HepG2 (cell line): ENCODE data around the gene ZNF207. TPM values are rescaled to one million over a fixed set of nuclear protein-coding genes. Genes with fewer than 3 reads are reported as not detected.
"Not testable (repeated sequence)": the region's sequence is repeated elsewhere in the genome, so short reads cannot be mapped to it uniquely, and the experiment has no call there.

Experiments used
- ATAC-seq: fragments of 200-7000 bp; cut with Tn5 transposase; 3 replicates; pipeline ENCODE4 v1.9.1; 2020; ENCODE audit warnings: mild to moderate bottlenecking, moderate library complexity
- BruUV-seq: library from RNA; stranded (reverse); fragments of 400-500 nt; replicated peaks from 2 replicates; lab custom pipeline; 2021; lab: Mats Ljungman, UMichigan
- CTCF ChIA-PET: fragments of 300-600 bp; formaldehyde crosslinking; extraction: SDS; loops from one replicate; lab custom pipeline; 2021; ENCODE audit warnings: low total read pairs, inconsistent platforms, low intra/inter-chr PET ratio; lab: Yijun Ruan, JAX
- POLR2A ChIA-PET: fragments of 350-600 bp; sonication (Branson Sonifier 250); formaldehyde crosslinking; loops from one replicate; lab custom pipeline; 2020; ENCODE audit warnings: antibody characterized with exemption, inconsistent platforms; lab: Yijun Ruan, JAX
- DNase-seq: peaks from one replicate; pipeline ENCODE4 v3.0.0-alpha.2; 2015; ENCODE audit warnings: low spot score
- FAIRE-seq: peaks from 3 replicates; lab custom pipeline; 2011; peaks lifted over from hg19 to GRCh38; lab: Jason Lieb, UNC
- H2AFZ ChIP-seq: one replicate; pipeline ENCODE4 v1.6.1; 2011; ENCODE audit warnings: low read length, inconsistent platforms
- H3K27ac ChIP-seq: fragments of 300-600 bp; 3 replicates; pipeline ENCODE4 v1.8.0; 2011; ENCODE audit warnings: mixed run types, mild to moderate bottlenecking, mixed read lengths, low read length, inconsistent platforms; ENCODE audit not compliant: insufficient read depth; ENCODE audit errors: extremely low read length
- H3K27me3 ChIP-seq, 2 experiments: fragments of 200-600 bp in 1 of 2; 2 replicates in 1 of 2; 3 replicates in 1 of 2; pipeline versions ENCODE4 v1.6.0 to v1.8.0; 2011; ENCODE audit warnings: low read length in 2 of 2, mild to moderate bottlenecking in 2 of 2, moderate library complexity in 2 of 2, inconsistent platforms in 1 of 2; ENCODE audit not compliant: insufficient read depth in 2 of 2, control insufficient read depth in 1 of 2
- H3K36me3 ChIP-seq, 2 experiments: fragments of 200-600 bp in 1 of 2; replicated peaks in 1 of 2; 2 replicates in 1 of 2; 3 replicates in 1 of 2; pipeline versions ENCODE4 v1.5.1 to v1.8.0; 2011; ENCODE audit warnings: low read length in 2 of 2, inconsistent platforms in 1 of 2; ENCODE audit not compliant: insufficient read depth in 2 of 2, control insufficient read depth in 1 of 2
- H3K4me1 ChIP-seq: 2 replicates; pipeline ENCODE4 v1.5.1; 2012; ENCODE audit warnings: low read length, inconsistent platforms; ENCODE audit not compliant: insufficient read depth
- H3K4me2 ChIP-seq: 2 replicates; pipeline ENCODE4 v1.6.0; 2011; ENCODE audit warnings: low read depth, low read length, inconsistent platforms
- H3K4me3 ChIP-seq, 3 experiments: fragments of 200-600 bp in 1 of 3; sonication (generic), shearing (Covaris generic) in 1 of 3; replicated peaks in 1 of 3; 2 replicates each; pipeline ENCODE4 v1.5.1; 2011 to 2016; ENCODE audit warnings: low read length in 3 of 3, inconsistent platforms in 2 of 3, low read depth in 2 of 3, mild to moderate bottlenecking in 2 of 3, control low read depth in 1 of 3, mixed read lengths in 1 of 3; ENCODE audit not compliant: insufficient read depth in 1 of 3
- H3K79me2 ChIP-seq: one replicate; pipeline ENCODE4 v1.6.1; 2011; ENCODE audit warnings: low read length, inconsistent platforms; ENCODE audit not compliant: insufficient read depth
- H3K9ac ChIP-seq: 2 replicates; pipeline ENCODE4 v1.6.0; 2011; ENCODE audit warnings: mild to moderate bottlenecking, low read depth, low read length, inconsistent platforms; ENCODE audit not compliant: insufficient read depth
- H3K9me3 ChIP-seq: 2 replicates; pipeline ENCODE4 v1.5.1; 2012; ENCODE audit warnings: mild to moderate bottlenecking, low read length
- H4K20me1 ChIP-seq: 2 replicates; pipeline ENCODE4 v1.6.0; 2011; ENCODE audit warnings: inconsistent platforms, mild to moderate bottlenecking, low read length, moderate library complexity; ENCODE audit not compliant: insufficient read depth
- EP300 ChIP-seq, 3 experiments: sonication (generic) in 1 of 3; formaldehyde crosslinking in 1 of 3; IDR thresholded peaks; 2 replicates each; pipeline versions ENCODE4 v1.5.1 to v1.6.1; 2011 to 2020; ENCODE audit warnings: low read depth in 2 of 3, low read length in 2 of 3, borderline replicate concordance in 1 of 3, improper control_type of control experiment in 1 of 3, mild to moderate bottlenecking in 1 of 3, missing genetic modification reagents in 1 of 3, moderate library complexity in 1 of 3
- FOXA1 ChIP-seq, 2 experiments: fragments of 450-650 bp in 1 of 2; sonication (generic) in 1 of 2; formaldehyde crosslinking in 1 of 2; IDR thresholded peaks; 2 replicates each; pipeline versions ENCODE4 v1.4.0 to v1.6.1; 2016 to 2020; ENCODE audit warnings: missing genetic modification reagents in 1 of 2
- FOXP1 ChIP-seq, 2 experiments: fragments of 450-650 bp in 1 of 2; IDR thresholded peaks; 2 replicates each; pipeline ENCODE4 v1.6.1; 2017 to 2018; ENCODE audit warnings: antibody characterized with exemption in 1 of 2
- GFI1 ChIP-seq: sonication (generic); formaldehyde crosslinking; IDR thresholded peaks from 2 replicates; pipeline ENCODE4 v1.5.0; 2020; ENCODE audit warnings: missing genetic modification reagents, mild to moderate bottlenecking, borderline replicate concordance
- HOXA3 ChIP-seq: sonication (generic); formaldehyde crosslinking; IDR thresholded peaks from 2 replicates; pipeline ENCODE4 v1.5.0; 2020; ENCODE audit warnings: missing genetic modification reagents
- NR2F1 ChIP-seq, 2 experiments: fragments of 450-650 bp in 1 of 2; formaldehyde crosslinking in 1 of 2; IDR thresholded peaks; 2 replicates each; pipeline versions ENCODE4 v1.5.0 to v1.6.1; 2016 to 2020; ENCODE audit warnings: mild to moderate bottlenecking in 1 of 2, missing compliant biosample characterization in 1 of 2, missing genetic modification reagents in 1 of 2, moderate library complexity in 1 of 2
- NR2F6 ChIP-seq, 2 experiments: IDR thresholded peaks; 2 replicates each; pipeline ENCODE4 v1.6.1; 2016; ENCODE audit warnings: antibody characterized with exemption in 1 of 2, mild to moderate bottlenecking in 1 of 2
- POGZ ChIP-seq: sonication (generic); formaldehyde crosslinking; IDR thresholded peaks from 2 replicates; pipeline ENCODE4 v1.4.0; 2020; ENCODE audit warnings: mild to moderate bottlenecking, missing genetic modification reagents
- RARA ChIP-seq: IDR thresholded peaks from 2 replicates; pipeline ENCODE4 v1.6.1; 2016; ENCODE audit warnings: missing genetic modification reagents, missing compliant biosample characterization
- SALL1 ChIP-seq: sonication (generic); formaldehyde crosslinking; IDR thresholded peaks from 2 replicates; pipeline ENCODE4 v1.8.0; 2022; ENCODE audit warnings: mild to moderate bottlenecking, missing genetic modification reagents
- SOX5 ChIP-seq: IDR thresholded peaks from 2 replicates; pipeline ENCODE4 v1.6.1; 2016; ENCODE audit warnings: borderline replicate concordance
- SOX6 ChIP-seq, 2 experiments: fragments of 450-650 bp in 1 of 2; sonication (generic) in 1 of 2; formaldehyde crosslinking in 1 of 2; IDR thresholded peaks; 2 replicates each; pipeline versions ENCODE4 v1.4.0 to v1.6.1; 2017 to 2020; ENCODE audit warnings: antibody characterized with exemption in 1 of 2, mild to moderate bottlenecking in 1 of 2, missing genetic modification reagents in 1 of 2
- TCF7 ChIP-seq: sonication (generic); IDR thresholded peaks from 2 replicates; pipeline ENCODE4 v1.6.1; 2016; ENCODE audit warnings: antibody characterized with exemption, low read depth
- ZMYM2 ChIP-seq: sonication (generic); formaldehyde crosslinking; IDR thresholded peaks from 2 replicates; pipeline ENCODE4 v1.8.0; 2022; ENCODE audit warnings: mild to moderate bottlenecking, missing genetic modification reagents
- ZMYM3 ChIP-seq: sonication (generic); formaldehyde crosslinking; IDR thresholded peaks from 2 replicates; pipeline ENCODE4 v1.5.1; 2020; ENCODE audit warnings: mild to moderate bottlenecking, missing genetic modification reagents
- WGBS: methylation state at CpG from one replicate; pipeline ENCODE4 v1.1.6; 2017; ENCODE audit warnings: low lambda C conversion rate; 5-methylcytosine and 5-hydroxymethylcytosine counted together
- in situ Hi-C: cut with HindIII; loops from 2 replicates; pipeline ENCODE4 v1.10.0; 2017; ENCODE audit warnings: low pct_unique_long_range_greater_than_20kb; ENCODE audit not compliant: extremely low pct_ligation_motif_present
- intact Hi-C: fragments of 100-400 bp; cut with micrococcal nuclease; formaldehyde crosslinking; loops from one replicate; pipeline ENCODE4 v1.10.0; 2022; ENCODE audit not compliant: unreplicated experiment
- polyA plus RNA-seq, 8 experiments: library from polyadenylated mRNA; depleted of rRNA in 3 of 8; stranded (reverse) in 7 of 8; unstranded in 1 of 8; fragments of >200 nt; fragmentation: Illumina TruSeq in 4 of 8; extraction: Trizol in 4 of 8; gene quantifications; 2 replicates each; pipeline versions ENCODE4 v1.2.1 to v1.2.3, GENCODE V29; 2011 to 2016; ENCODE audit warnings: low read depth in 4 of 8, missing spikeins in 1 of 8, mixed read lengths in 1 of 8; ENCODE audit not compliant: insufficient read depth in 1 of 8
- total RNA-seq, 5 experiments: library from RNA; depleted of rRNA; stranded (reverse); fragments of >200 nt; fragmentation: Illumina TruSeq; extraction: Trizol; gene quantifications; 2 replicates each; pipeline ENCODE4 v1.2.3, GENCODE V29; 2016; ENCODE audit warnings: low read depth in 1 of 5
- TF ChIP-seq, protein P1 (sequence below): sonication (generic); formaldehyde crosslinking; conservative IDR thresholded peaks from 2 replicates; pipeline ENCODE4 v1.4.0; 2020; ENCODE audit warnings: mild to moderate bottlenecking, missing genetic modification reagents, moderate library complexity
- TF ChIP-seq, protein P2 (sequence below): sonication (generic); formaldehyde crosslinking; IDR thresholded peaks from 2 replicates; pipeline ENCODE4 v1.5.1; 2020; ENCODE audit warnings: mild to moderate bottlenecking, missing genetic modification reagents

Gene ZNF207
- total and polyA plus RNA-seq, 2 of the 13 experiments (the other 11 are each of a cell fraction or from before 2014, with no cell fraction given) = 150 to 164 TPM

GRCh38 chr17:32320080-32320479 is 29.9 kb upstream of the ZNF207 start:
- not testable (repeated sequence) for H3K4me3 ChIP-seq; TF ChIP-seq SOX6 (IDR thresholded peaks at IDR 0.05); EP300 (CRISPR knock-in tag; IDR thresholded peaks at IDR 0.05; ENCODE audit: borderline replicate concordance); FOXA1 (IDR thresholded peaks at IDR 0.05); FOXP1 (IDR thresholded peaks at IDR 0.05)
- in situ Hi-C loops = loop anchor here (5.0 kb wide), 1 partner anchor 63 kb away; no protein-coding TSS in a partner anchor
- TF ChIP-seq POGZ (CRISPR knock-in tag) (0 out of 2 replicates have a peak, but pooled peaks have one; percentile 23), HOXA3 (CRISPR knock-in tag) (peak; percentile 28; the same call in 1 of the 2 replicates), ZMYM3 (peak; percentile 85), NR2F6 (IDR thresholded peaks at IDR 0.05) (peak; percentile 86), NR2F6 (CRISPR knock-in tag; IDR thresholded peaks at IDR 0.05) (peak; percentile 74), SALL1 (0 out of 2 replicates have a peak, but pooled peaks have one; percentile 16), SOX6 (CRISPR knock-in tag; IDR thresholded peaks at IDR 0.05) (peak; percentile 82), EP300 (IDR thresholded peaks at IDR 0.05; ENCODE audit: low read depth in 2 of 2, low read length in 2 of 2) (peak in 1 of 2 experiments; percentile 26; a peak in 1 of 4 replicates), TCF7 (peak; percentile 74), GFI1 (CRISPR knock-in tag) (peak; percentile 82), ZMYM2 (CRISPR knock-in tag) (peak; percentile 92; the same call in 1 of the 2 replicates), FOXA1 (CRISPR knock-in tag; IDR thresholded peaks at IDR 0.05) (peak; percentile 53; the same call in 1 of the 2 replicates), NR2F1 (CRISPR knock-in tag; IDR thresholded peaks at IDR 0.05) (peak in 1 of 2 experiments; percentile 45; a peak in 1 of 4 replicates), SOX5 (peak; percentile 67), RARA (CRISPR knock-in tag) (peak; percentile 48; the same call in 1 of the 2 replicates), FOXP1 (CRISPR knock-in tag; IDR thresholded peaks at IDR 0.05) (peak; percentile 41; the same call in 1 of the 2 replicates)
- TF ChIP-seq, protein P1, sequence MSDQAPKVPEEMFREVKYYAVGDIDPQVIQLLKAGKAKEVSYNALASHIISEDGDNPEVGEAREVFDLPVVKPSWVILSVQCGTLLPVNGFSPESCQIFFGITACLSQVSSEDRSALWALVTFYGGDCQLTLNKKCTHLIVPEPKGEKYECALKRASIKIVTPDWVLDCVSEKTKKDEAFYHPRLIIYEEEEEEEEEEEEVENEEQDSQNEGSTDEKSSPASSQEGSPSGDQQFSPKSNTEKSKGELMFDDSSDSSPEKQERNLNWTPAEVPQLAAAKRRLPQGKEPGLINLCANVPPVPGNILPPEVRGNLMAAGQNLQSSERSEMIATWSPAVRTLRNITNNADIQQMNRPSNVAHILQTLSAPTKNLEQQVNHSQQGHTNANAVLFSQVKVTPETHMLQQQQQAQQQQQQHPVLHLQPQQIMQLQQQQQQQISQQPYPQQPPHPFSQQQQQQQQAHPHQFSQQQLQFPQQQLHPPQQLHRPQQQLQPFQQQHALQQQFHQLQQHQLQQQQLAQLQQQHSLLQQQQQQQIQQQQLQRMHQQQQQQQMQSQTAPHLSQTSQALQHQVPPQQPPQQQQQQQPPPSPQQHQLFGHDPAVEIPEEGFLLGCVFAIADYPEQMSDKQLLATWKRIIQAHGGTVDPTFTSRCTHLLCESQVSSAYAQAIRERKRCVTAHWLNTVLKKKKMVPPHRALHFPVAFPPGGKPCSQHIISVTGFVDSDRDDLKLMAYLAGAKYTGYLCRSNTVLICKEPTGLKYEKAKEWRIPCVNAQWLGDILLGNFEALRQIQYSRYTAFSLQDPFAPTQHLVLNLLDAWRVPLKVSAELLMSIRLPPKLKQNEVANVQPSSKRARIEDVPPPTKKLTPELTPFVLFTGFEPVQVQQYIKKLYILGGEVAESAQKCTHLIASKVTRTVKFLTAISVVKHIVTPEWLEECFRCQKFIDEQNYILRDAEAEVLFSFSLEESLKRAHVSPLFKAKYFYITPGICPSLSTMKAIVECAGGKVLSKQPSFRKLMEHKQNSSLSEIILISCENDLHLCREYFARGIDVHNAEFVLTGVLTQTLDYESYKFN (CRISPR knock-in tag) = 0 out of 2 replicates have a peak, but pooled peaks have one; percentile 29
- TF ChIP-seq, protein P2, sequence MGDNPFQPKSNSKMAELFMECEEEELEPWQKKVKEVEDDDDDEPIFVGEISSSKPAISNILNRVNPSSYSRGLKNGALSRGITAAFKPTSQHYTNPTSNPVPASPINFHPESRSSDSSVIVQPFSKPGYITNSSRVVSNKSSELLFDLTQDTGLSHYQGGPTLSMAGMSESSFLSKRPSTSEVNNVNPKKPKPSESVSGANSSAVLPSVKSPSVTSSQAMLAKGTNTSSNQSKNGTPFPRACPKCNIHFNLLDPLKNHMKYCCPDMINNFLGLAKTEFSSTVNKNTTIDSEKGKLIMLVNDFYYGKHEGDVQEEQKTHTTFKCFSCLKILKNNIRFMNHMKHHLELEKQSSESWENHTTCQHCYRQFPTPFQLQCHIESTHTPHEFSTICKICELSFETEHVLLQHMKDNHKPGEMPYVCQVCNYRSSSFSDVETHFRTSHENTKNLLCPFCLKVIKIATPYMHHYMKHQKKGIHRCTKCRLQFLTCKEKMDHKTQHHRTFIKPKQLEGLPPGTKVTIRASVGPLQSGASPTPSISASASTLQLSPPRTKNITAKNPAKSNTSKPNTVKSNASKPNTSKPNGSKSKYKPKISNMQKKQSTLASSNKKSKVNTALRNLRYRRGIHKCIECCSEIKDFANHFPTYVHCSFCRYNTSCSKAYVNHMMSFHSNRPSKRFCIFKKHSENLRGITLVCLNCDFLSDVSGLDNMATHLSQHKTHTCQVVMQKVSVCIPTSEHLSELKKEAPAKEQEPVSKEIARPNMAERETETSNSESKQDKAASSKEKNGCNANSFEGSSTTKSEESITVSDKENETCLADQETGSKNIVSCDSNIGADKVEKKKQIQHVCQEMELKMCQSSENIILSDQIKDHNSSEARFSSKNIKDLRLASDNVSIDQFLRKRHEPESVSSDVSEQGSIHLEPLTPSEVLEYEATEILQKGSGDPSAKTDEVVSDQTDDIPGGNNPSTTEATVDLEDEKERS (CRISPR knock-in tag) = 0 out of 2 replicates have a peak, but pooled peaks have one; percentile 34

More at GRCh38 chr17:32320080-32320479, 29.9 kb upstream of the ZNF207 start:
- intact Hi-C loops, H4K20me1 ChIP-seq, FAIRE-seq, H3K9ac ChIP-seq, POLR2A ChIA-PET, H3K27me3 ChIP-seq, H3K27ac ChIP-seq, H2AFZ ChIP-seq, H3K4me2 ChIP-seq, H3K79me2 ChIP-seq, H3K36me3 ChIP-seq, H3K9me3 ChIP-seq, BruUV-seq: not testable (repeated sequence)
- CTCF ChIA-PET = interaction anchor here (1.2 to 2.5 kb wide), 2 partner anchors 32 to 67 kb away, joined by 3 to 37 read pairs; no protein-coding TSS in a partner anchor
- WGBS = 5% methylated on average over 6 of the region's 6 CpGs
- peak; percentile 5; the same call in 1 of the 3 replicates for ATAC-seq
- peak; percentile 59 for DNase-seq
- peaks cover 79% of the 10 kb centered on the region for H3K4me1 ChIP-seq
